ENCODE data around the gene SV2C. TPM values are rescaled to one million over a fixed set of nuclear protein-coding genes. Genes with fewer than 3 reads are reported as not detected.

Gene SV2C
- total and polyA plus RNA-seq, 2 of the 13 experiments (the other 11 are each of a cell fraction or from before 2014, with no cell fraction given), result not detected

DNA sequence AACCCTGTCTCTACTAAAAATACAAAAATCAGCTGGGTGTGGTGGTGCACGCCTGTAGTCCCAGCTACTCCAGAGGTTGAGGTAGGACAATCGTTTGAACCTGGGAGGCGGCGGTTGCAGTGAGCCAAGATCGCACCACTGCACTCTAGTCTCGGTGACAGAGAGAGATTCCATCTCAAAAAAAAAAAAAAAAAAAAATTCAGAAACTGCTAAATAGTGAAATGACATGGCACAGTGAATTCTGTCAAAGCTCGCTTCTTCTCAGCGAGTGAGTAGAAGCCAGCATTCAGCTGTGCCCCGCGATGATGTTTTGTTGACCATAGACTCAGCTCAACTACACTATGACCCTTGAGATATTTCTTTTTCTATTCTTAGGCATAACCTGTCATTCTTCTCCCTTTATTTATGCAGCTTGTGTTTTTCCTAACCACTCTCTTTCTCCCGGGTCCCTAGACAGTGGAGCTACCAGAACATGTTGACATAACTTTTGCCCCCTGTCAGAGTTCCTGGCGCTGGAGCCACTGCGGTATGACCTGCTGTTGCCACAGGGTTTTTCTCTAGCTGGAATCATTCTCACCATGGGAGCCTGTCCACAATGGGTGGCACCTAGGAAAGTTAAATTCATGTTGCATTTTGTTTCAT, 306.5 kb downstream of the SV2C start (continued):
- peak; percentile 43; the same call in 1 of the 2 replicates for TF ChIP-seq ZBTB20 (CRISPR knock-in tag; IDR thresholded peaks at IDR 0.05; ENCODE audit: borderline replicate concordance, low read depth)
- TF ChIP-seq ZBTB7A (CRISPR knock-in tag; IDR thresholded peaks at IDR 0.05), result no peak
- TF ChIP-seq CC2D1A (CRISPR knock-in tag; IDR thresholded peaks at IDR 0.05), result no peak
- TF ChIP-seq U2AF1 (optimal IDR thresholded peaks at IDR 0.05; ENCODE audit: low read depth, low read length), result no peak
- TF ChIP-seq IKZF4 (CRISPR knock-in tag; IDR thresholded peaks at IDR 0.05; ENCODE audit: borderline replicate concordance, low read depth, not compliant biosample characterization), result no peak
- no peak for TF ChIP-seq RAD21 (CRISPR knock-in tag; IDR thresholded peaks at IDR 0.05)
- 0 out of 2 replicates have a peak, but pooled peaks have one; percentile 25 for TF ChIP-seq GATAD1 (CRISPR knock-in tag; IDR thresholded peaks at IDR 0.05)
- TF ChIP-seq JARID2 (CRISPR knock-in tag; IDR thresholded peaks at IDR 0.05; ENCODE audit: insufficient replicate concordance), result no peak
- peak; percentile 59; the same call in 1 of the 2 replicates for TF ChIP-seq IRF2 (CRISPR knock-in tag; IDR thresholded peaks at IDR 0.05)
- peak; percentile 70 for TF ChIP-seq SKI (IDR thresholded peaks at IDR 0.05; ENCODE audit: partially characterized antibody)
- no peak for TF ChIP-seq SOX13 (IDR thresholded peaks at IDR 0.05)
- peak in 1 of 2 experiments; percentile 77; a peak in 2 of 4 replicates for TF ChIP-seq SOX13 (CRISPR knock-in tag; conservative IDR thresholded peaks at IDR 0.05 in 1 of 2, IDR thresholded peaks at IDR 0.05 in 1 of 2)
- TF ChIP-seq, protein P1, sequence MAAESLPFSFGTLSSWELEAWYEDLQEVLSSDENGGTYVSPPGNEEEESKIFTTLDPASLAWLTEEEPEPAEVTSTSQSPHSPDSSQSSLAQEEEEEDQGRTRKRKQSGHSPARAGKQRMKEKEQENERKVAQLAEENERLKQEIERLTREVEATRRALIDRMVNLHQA (CRISPR knock-in tag; IDR thresholded peaks at IDR 0.05), result no peak
- TF ChIP-seq, protein P2, sequence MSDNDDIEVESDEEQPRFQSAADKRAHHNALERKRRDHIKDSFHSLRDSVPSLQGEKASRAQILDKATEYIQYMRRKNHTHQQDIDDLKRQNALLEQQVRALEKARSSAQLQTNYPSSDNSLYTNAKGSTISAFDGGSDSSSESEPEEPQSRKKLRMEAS (IDR thresholded peaks at IDR 0.05), result no peak
- TF ChIP-seq ZSCAN9 (CRISPR knock-in tag; IDR thresholded peaks at IDR 0.05; ENCODE audit: borderline replicate concordance), result peak; percentile 56; the same call in 1 of the 2 replicates
- no peak for TF ChIP-seq HOXA5 (CRISPR knock-in tag; IDR thresholded peaks at IDR 0.05)
- no peak for TF ChIP-seq ZNF260 (CRISPR knock-in tag; IDR thresholded peaks at IDR 0.05; ENCODE audit: borderline replicate concordance, low read depth)
- TF ChIP-seq ZFP90 (CRISPR knock-in tag; IDR thresholded peaks at IDR 0.05; ENCODE audit: borderline replicate concordance), result no peak
- TF ChIP-seq, protein P3, sequence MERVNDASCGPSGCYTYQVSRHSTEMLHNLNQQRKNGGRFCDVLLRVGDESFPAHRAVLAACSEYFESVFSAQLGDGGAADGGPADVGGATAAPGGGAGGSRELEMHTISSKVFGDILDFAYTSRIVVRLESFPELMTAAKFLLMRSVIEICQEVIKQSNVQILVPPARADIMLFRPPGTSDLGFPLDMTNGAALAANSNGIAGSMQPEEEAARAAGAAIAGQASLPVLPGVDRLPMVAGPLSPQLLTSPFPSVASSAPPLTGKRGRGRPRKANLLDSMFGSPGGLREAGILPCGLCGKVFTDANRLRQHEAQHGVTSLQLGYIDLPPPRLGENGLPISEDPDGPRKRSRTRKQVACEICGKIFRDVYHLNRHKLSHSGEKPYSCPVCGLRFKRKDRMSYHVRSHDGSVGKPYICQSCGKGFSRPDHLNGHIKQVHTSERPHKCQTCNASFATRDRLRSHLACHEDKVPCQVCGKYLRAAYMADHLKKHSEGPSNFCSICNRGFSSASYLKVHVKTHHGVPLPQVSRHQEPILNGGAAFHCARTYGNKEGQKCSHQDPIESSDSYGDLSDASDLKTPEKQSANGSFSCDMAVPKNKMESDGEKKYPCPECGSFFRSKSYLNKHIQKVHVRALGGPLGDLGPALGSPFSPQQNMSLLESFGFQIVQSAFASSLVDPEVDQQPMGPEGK (CRISPR knock-in tag; IDR thresholded peaks at IDR 0.05), result peak; percentile 50; the same call in 1 of the 2 replicates
- TF ChIP-seq TARDBP (CRISPR knock-in tag; IDR thresholded peaks at IDR 0.05), result peak; percentile 70; the same call in 1 of the 2 replicates
